ENCODE results near the gene RAD51B. TPM values are rescaled to one million over a fixed set of nuclear protein-coding genes. Genes with fewer than 3 reads are reported as not detected.
A peak's percentile ranks its signal among the peaks of the same experiment; 100 is the strongest.

The RAD51B gene
- total RNA-seq, 2 experiments from 2014 or later: 27.4 to 31.6 TPM

- no peaks in the 10 kb centered on the region for H3K4me1 Mint-ChIP-seq
- H3K27me3 Mint-ChIP-seq: no peaks in the 10 kb centered on the region
- H3K36me3 Mint-ChIP-seq: no peaks in the 10 kb centered on the region
- H3K27ac Mint-ChIP-seq: no peak overlapping the region
- no peak overlapping the region for H3K4me3 Mint-ChIP-seq
- H3K9me3 Mint-ChIP-seq: no peaks in the 10 kb centered on the region
- DNase-seq: no peak
Observed at GRCh38 chr14:68460541-68460940, 641.0 kb downstream of the RAD51B start.

GRCh38 chr14:68461086-68461485 is 641.5 kb downstream of the RAD51B start:
- no peak for DNase-seq
- H3K27ac Mint-ChIP-seq: no peak overlapping the region
- H3K4me3 Mint-ChIP-seq: no peak overlapping the region
- no peaks in the 10 kb centered on the region for H3K9me3 Mint-ChIP-seq
- H3K36me3 Mint-ChIP-seq: no peaks in the 10 kb centered on the region
- no peaks in the 10 kb centered on the region for H3K4me1 Mint-ChIP-seq
- no peaks in the 10 kb centered on the region for H3K27me3 Mint-ChIP-seq

GRCh38 chr14:68462683-68463082 is 643.1 kb downstream of the RAD51B start:
- H3K27ac Mint-ChIP-seq: no peak overlapping the region
- H3K36me3 Mint-ChIP-seq: no peaks in the 10 kb centered on the region
- no peak for DNase-seq
- no peaks in the 10 kb centered on the region for H3K9me3 Mint-ChIP-seq
- no peaks in the 10 kb centered on the region for H3K27me3 Mint-ChIP-seq
- H3K4me1 Mint-ChIP-seq: peaks cover 3% of the 10 kb centered on the region
- no peak overlapping the region for H3K4me3 Mint-ChIP-seq

DNA sequence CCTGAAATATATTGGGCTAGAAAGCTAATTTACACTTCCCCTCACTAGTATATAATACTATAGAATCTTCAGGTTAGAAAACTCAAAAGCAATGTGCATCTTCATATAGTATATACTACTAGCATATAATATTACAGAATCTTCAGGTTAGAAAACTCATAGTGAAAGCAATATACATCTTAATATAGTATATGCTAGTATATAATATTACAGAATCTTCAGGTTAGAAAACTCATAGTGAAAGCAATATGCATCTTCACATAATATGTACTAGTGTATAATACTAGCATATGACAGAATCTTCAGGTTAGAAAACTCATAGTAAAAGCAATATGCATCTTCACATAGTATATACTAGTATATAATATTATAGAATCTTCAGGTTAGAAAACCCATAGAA is 643.7 kb downstream of the RAD51B start:
- Mint-ChIP-seq H3K9me3 (no peaks in the 10 kb centered on the region), H3K4me1 (peaks cover 7% of the 10 kb centered on the region), H3K27ac (no peak overlapping the region), H3K4me3 (no peak overlapping the region), H3K36me3 (no peaks in the 10 kb centered on the region), H3K27me3 (no peaks in the 10 kb centered on the region)
- DNase-seq: no peak

- DNase-seq: no peak
- Mint-ChIP-seq H3K4me1 (peaks cover 12% of the 10 kb centered on the region), H3K27ac (no peak overlapping the region), H3K9me3 (no peaks in the 10 kb centered on the region), H3K4me3 (no peak overlapping the region), H3K27me3 (no peaks in the 10 kb centered on the region), H3K36me3 (peaks cover under 1% of the 10 kb centered on the region)
Observed at GRCh38 chr14:68463705-68464374, 644.3 kb downstream of the RAD51B start.

DNA sequence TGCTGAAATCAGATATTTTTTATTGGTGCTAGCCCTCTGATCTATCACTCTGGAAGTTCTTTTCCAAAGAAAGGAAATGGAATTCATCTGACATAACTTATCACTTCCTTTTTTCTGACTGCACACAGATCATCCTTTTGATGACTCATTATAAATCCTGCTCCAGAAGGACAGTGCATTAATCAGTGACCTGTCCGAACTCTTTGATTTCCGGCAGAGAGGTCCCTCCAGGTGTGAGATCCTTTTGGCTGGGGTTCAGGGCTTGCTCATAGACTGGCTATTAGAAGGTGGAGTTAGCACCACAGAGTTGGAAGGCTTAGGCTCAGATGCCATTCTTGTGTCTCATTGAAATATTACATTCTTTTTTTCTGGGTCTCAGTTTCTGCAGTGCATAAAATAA is 645.1 kb downstream of the RAD51B start:
- H3K36me3 Mint-ChIP-seq: peaks cover 2% of the 10 kb centered on the region
- H3K4me3 Mint-ChIP-seq: no peak overlapping the region
- H3K27ac Mint-ChIP-seq: no peak overlapping the region
- DNase-seq: no peak
- no peaks in the 10 kb centered on the region for H3K9me3 Mint-ChIP-seq
- H3K4me1 Mint-ChIP-seq: peaks cover 20% of the 10 kb centered on the region
- no peaks in the 10 kb centered on the region for H3K27me3 Mint-ChIP-seq

- Mint-ChIP-seq H3K27me3 (no peaks in the 10 kb centered on the region), H3K27ac (no peak overlapping the region), H3K4me3 (no peak overlapping the region)
Observed at GRCh38 chr14:68466491-68466977, 647.0 kb downstream of the RAD51B start.

GRCh38 chr14:68467425-68467824 is 647.8 kb downstream of the RAD51B start:
- Mint-ChIP-seq H3K4me1 (peaks cover 24% of the 10 kb centered on the region), H3K27me3 (no peaks in the 10 kb centered on the region), H3K36me3 (peaks cover 4% of the 10 kb centered on the region), H3K4me3 (no peak overlapping the region), H3K9me3 (no peaks in the 10 kb centered on the region), H3K27ac (no peak overlapping the region)
- DNase-seq: no peak

More at GRCh38 chr14:68466491-68466977, 647.0 kb downstream of the RAD51B start:
- Mint-ChIP-seq H3K9me3 (no peaks in the 10 kb centered on the region), H3K36me3 (peaks cover 4% of the 10 kb centered on the region), H3K4me1 (peaks cover 22% of the 10 kb centered on the region)
- DNase-seq: no peak

DNA sequence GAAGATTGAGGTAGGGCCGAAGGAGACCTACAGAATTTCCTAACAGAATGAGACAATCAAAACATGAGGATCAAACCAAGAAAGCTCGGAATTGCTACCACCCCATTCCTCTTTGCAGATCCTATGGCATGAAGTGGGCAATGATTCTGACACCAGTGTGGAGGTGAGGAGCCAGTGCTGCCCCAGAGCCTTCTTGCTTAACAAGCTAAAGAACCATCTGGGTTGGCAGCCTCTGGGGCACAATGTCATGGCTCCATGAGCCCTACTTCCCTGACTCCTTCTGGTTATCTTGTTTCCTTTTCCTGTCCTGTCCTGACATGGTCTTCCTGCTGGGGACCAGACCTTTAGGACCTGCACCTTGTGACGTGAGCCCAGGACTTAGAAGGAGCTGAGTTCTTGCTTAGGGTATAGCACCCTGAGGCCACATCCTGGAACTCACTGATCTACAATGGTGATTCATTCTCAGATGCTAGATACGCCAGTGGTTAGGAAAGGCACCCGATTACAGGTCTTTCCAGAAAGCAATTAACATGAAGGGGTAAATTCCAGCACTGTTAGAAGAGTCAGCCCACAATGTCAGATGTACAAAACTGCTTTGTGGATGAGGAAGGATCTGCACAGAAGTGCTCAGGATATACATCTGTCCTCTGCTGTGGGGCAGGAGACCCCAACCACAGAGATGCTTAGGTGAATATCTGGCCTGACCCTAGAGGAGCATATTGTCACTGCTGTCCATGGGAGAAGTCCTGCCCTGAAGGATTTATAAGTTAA is 649.0 kb downstream of the RAD51B start:
- Mint-ChIP-seq H3K4me3 (no peak overlapping the region), H3K27ac (peak overlapping the region; percentile 61), H3K27me3 (no peaks in the 10 kb centered on the region), H3K36me3 (peaks cover 4% of the 10 kb centered on the region), H3K4me1 (peaks cover 24% of the 10 kb centered on the region), H3K9me3 (no peaks in the 10 kb centered on the region)
- DNase-seq: peak; percentile 31

- Mint-ChIP-seq H3K27ac (no peak overlapping the region), H3K4me3 (no peak overlapping the region), H3K36me3 (peaks cover 4% of the 10 kb centered on the region), H3K9me3 (no peaks in the 10 kb centered on the region), H3K4me1 (peaks cover 24% of the 10 kb centered on the region), H3K27me3 (no peaks in the 10 kb centered on the region)
- DNase-seq: no peak
Observed at GRCh38 chr14:68469208-68469713, 649.7 kb downstream of the RAD51B start.

- H3K36me3 Mint-ChIP-seq: peaks cover 4% of the 10 kb centered on the region
- H3K27me3 Mint-ChIP-seq: no peaks in the 10 kb centered on the region
- no peak for DNase-seq
- peaks cover 24% of the 10 kb centered on the region for H3K4me1 Mint-ChIP-seq
- no peak overlapping the region for H3K27ac Mint-ChIP-seq
- no peaks in the 10 kb centered on the region for H3K9me3 Mint-ChIP-seq
- H3K4me3 Mint-ChIP-seq: no peak overlapping the region
Observed at GRCh38 chr14:68470361-68470760, 650.8 kb downstream of the RAD51B start.

DNA sequence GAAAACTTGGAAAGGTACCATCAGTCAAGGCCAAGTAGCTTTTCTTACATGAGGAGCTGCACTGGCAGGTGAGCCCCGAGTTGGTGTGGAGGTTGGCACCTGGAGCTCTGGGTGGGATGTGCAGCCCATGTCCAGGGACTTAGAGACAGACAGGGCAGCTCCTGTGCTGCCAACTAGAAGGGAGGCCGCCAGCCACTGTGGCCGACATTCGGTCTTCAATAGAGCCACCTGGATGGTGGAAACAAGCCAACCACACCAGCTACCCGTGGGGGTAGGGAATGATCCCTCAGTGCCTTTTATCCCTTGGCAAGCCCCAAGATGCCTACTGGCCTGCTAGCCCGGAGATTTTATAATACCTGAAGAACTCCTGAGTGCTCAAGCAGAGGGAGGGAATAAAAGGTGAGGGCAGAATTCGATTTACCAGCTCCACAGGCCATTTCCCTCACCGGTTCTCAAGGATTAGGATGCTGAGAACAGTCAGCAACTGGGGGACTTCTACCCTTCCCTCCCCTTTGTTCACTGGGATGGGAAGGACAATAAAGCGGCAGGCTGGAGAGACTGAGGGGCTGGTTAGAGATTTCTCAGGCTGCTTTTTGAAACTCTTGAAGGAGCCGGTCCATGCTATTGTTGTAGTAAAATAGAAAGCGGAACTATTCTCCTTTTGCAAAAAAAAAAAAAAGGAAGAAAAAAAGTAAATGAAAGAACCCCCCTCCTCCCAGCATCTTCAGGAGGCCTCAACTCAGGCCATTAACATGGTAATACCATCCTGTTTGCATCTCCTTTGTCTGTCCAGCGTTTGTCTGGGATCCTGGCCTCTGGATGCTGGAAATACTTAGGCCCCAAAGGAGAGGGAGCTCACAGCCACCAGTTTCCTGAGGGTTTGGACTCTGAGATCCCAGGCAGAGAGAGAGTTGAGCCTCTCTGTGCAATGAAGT is 651.7 kb downstream of the RAD51B start:
- Mint-ChIP-seq H3K4me3 (no peak overlapping the region), H3K27me3 (no peaks in the 10 kb centered on the region), H3K9me3 (no peaks in the 10 kb centered on the region), H3K36me3 (peaks cover 4% of the 10 kb centered on the region), H3K4me1 (peaks cover 24% of the 10 kb centered on the region), H3K27ac (no peak overlapping the region)
- no peak for DNase-seq

- Mint-ChIP-seq H3K4me1 (peaks cover 21% of the 10 kb centered on the region), H3K9me3 (no peaks in the 10 kb centered on the region), H3K4me3 (no peak overlapping the region), H3K36me3 (peaks cover 4% of the 10 kb centered on the region), H3K27ac (peak overlapping the region; percentile 11), H3K27me3 (no peaks in the 10 kb centered on the region)
- no peak for DNase-seq
Observed at GRCh38 chr14:68471964-68472508, 652.5 kb downstream of the RAD51B start.

GRCh38 chr14:68473069-68473468 is 653.5 kb downstream of the RAD51B start:
- Mint-ChIP-seq H3K27me3 (no peaks in the 10 kb centered on the region), H3K4me3 (no peak overlapping the region), H3K9me3 (no peaks in the 10 kb centered on the region), H3K27ac (no peak overlapping the region), H3K36me3 (peaks cover 4% of the 10 kb centered on the region), H3K4me1 (peaks cover 25% of the 10 kb centered on the region)
- DNase-seq: no peak
